Measurements from ENCODE around the gene NRROS. TPM values are rescaled to one million over a fixed set of nuclear protein-coding genes. Genes with fewer than 3 reads are reported as not detected.

The NRROS gene
- total RNA-seq, 1 donor from 2014 or later: not detected

GRCh38 chr3:196646666-196647216 is 7.2 kb downstream of the NRROS start:
- TF ChIP-seq, protein P1, sequence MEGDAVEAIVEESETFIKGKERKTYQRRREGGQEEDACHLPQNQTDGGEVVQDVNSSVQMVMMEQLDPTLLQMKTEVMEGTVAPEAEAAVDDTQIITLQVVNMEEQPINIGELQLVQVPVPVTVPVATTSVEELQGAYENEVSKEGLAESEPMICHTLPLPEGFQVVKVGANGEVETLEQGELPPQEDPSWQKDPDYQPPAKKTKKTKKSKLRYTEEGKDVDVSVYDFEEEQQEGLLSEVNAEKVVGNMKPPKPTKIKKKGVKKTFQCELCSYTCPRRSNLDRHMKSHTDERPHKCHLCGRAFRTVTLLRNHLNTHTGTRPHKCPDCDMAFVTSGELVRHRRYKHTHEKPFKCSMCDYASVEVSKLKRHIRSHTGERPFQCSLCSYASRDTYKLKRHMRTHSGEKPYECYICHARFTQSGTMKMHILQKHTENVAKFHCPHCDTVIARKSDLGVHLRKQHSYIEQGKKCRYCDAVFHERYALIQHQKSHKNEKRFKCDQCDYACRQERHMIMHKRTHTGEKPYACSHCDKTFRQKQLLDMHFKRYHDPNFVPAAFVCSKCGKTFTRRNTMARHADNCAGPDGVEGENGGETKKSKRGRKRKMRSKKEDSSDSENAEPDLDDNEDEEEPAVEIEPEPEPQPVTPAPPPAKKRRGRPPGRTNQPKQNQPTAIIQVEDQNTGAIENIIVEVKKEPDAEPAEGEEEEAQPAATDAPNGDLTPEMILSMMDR (IDR thresholded peaks at IDR 0.05; ENCODE audit: insufficient read depth, low read length, severe bottlenecking): no peak
- H3K27me3 ChIP-seq (ENCODE audit: control insufficient read depth, insufficient read depth, low read length): peaks cover 4% of the 10 kb centered on the region
- no peak for DNase-seq (ENCODE audit: low read depth)
- H3K36me3 ChIP-seq (ENCODE audit: control insufficient read depth, insufficient read depth, low read length): no peaks in the 10 kb centered on the region
- no peak for FAIRE-seq
- no peak overlapping the region for H3K4me3 ChIP-seq (ENCODE audit: low read depth, low read length)

GRCh38 chr3:196650740-196651311 is 11.3 kb downstream of the NRROS start:
- Histone ChIP-seq H3K27me3 (ENCODE audit: control insufficient read depth, insufficient read depth, low read length) (peaks cover 2% of the 10 kb centered on the region), H3K36me3 (ENCODE audit: control insufficient read depth, insufficient read depth, low read length) (no peaks in the 10 kb centered on the region), H3K4me3 (ENCODE audit: low read depth, low read length) (no peak overlapping the region)
- peak; percentile 95 for FAIRE-seq
- TF ChIP-seq, protein P1 (IDR thresholded peaks at IDR 0.05; ENCODE audit: insufficient read depth, low read length, severe bottlenecking): no peak
- peak; percentile 91 for DNase-seq (ENCODE audit: low read depth)

DNA sequence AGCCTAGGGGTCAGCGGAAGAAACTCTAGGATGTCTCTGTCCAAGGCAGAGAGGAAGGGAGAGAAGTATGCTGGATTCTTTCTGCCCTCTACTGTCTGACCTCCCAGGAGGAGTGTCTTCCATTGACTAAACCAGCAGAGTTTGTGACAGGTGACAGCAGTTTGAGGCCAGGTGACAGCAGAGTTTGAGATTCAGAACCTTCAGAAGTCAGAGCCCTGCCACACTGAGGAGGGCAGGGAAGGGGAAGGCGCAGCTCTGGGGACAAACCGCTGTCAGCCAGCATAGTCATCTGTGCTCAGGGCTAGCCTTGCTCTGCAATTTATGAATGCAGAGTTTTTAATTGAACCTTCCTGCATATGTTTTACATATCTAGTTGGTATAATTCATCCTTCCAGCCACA is 12.3 kb downstream of the NRROS start:
- H3K36me3 ChIP-seq (ENCODE audit: control insufficient read depth, insufficient read depth, low read length): no peaks in the 10 kb centered on the region
- H3K27me3 ChIP-seq (ENCODE audit: control insufficient read depth, insufficient read depth, low read length): peaks cover 2% of the 10 kb centered on the region
- H3K4me3 ChIP-seq (ENCODE audit: low read depth, low read length): no peak overlapping the region
- no peak for FAIRE-seq
- TF ChIP-seq, protein P1 (IDR thresholded peaks at IDR 0.05; ENCODE audit: insufficient read depth, low read length, severe bottlenecking): no peak
- DNase-seq (ENCODE audit: low read depth): no peak

GRCh38 chr3:196652961-196653795 is 13.7 kb downstream of the NRROS start:
- Histone ChIP-seq H3K4me3 (ENCODE audit: low read depth, low read length) (no peak overlapping the region), H3K36me3 (ENCODE audit: control insufficient read depth, insufficient read depth, low read length) (no peaks in the 10 kb centered on the region), H3K27me3 (ENCODE audit: control insufficient read depth, insufficient read depth, low read length) (peaks cover 2% of the 10 kb centered on the region)
- FAIRE-seq (no peak), DNase-seq (ENCODE audit: low read depth) (no peak)
- TF ChIP-seq, protein P1 (IDR thresholded peaks at IDR 0.05; ENCODE audit: insufficient read depth, low read length, severe bottlenecking): no peak

GRCh38 chr3:196654006-196654734 is 14.7 kb downstream of the NRROS start:
- Histone ChIP-seq H3K27me3 (ENCODE audit: control insufficient read depth, insufficient read depth, low read length) (peaks cover 2% of the 10 kb centered on the region), H3K4me3 (ENCODE audit: low read depth, low read length) (no peak overlapping the region), H3K36me3 (ENCODE audit: control insufficient read depth, insufficient read depth, low read length) (no peaks in the 10 kb centered on the region)
- FAIRE-seq (no peak), DNase-seq (ENCODE audit: low read depth) (no peak)
- TF ChIP-seq, protein P1 (IDR thresholded peaks at IDR 0.05; ENCODE audit: insufficient read depth, low read length, severe bottlenecking): no peak
